GM12892 (cell line): ENCODE data around the gene TGIF1. TPM values are rescaled to one million over a fixed set of nuclear protein-coding genes. Genes with fewer than 3 reads are reported as not detected.
A peak's percentile ranks its signal among the peaks of the same experiment; 100 is the strongest.
"Not testable (repeated sequence)": the region's sequence is repeated elsewhere in the genome, so short reads cannot be mapped to it uniquely, and the experiment has no call there.

Source experiments
- DNase-seq: peaks from one replicate; pipeline ENCODE4 v3.0.0; 2011; ENCODE audit not compliant: insufficient read length
- FAIRE-seq: peaks from 2 replicates; lab custom pipeline; 2011; peaks lifted over from hg19 to GRCh38; lab: Jason Lieb, UNC
- POLR2A ChIP-seq: IDR thresholded peaks from 2 replicates; pipeline ENCODE4 v1.6.1; 2011; ENCODE audit warnings: low read depth, low read length, control low read depth
- POLR2AphosphoS5 ChIP-seq: IDR thresholded peaks from 2 replicates; pipeline ENCODE4 v1.6.1; 2011; ENCODE audit warnings: low read depth, low read length, control low read depth
- TAF1 ChIP-seq: IDR thresholded peaks from 2 replicates; pipeline ENCODE4 v1.6.1; 2011; ENCODE audit warnings: low read depth, mild to moderate bottlenecking, control low read depth, low read length, borderline replicate concordance
- polyA plus RNA-seq: library from polyadenylated mRNA; unstranded; fragments of >200 nt; gene quantifications from one replicate; pipeline ENCODE4 v1.2.1, GENCODE V29; 2012; ENCODE audit warnings: missing spikeins, inconsistent platforms; ENCODE audit not compliant: missing spikeins

Gene TGIF1
- 0.53 TPM for polyA plus RNA-seq

GRCh38 chr18:3450012-3450798, at the start of gene TGIF1:
Gene TGIF1, plus strand, starts transcription at chr18:3450172. Its CDS starts 318 bp downstream, at chr18:3450490.
- TF ChIP-seq TAF1 (no peak), POLR2A (no peak), POLR2AphosphoS5 (no peak)
- no peak for DNase-seq
- no peak for FAIRE-seq

GRCh38 chr18:3400567-3401296, 49.2 kb upstream of the TGIF1 start:
- DNase-seq (no peak), FAIRE-seq (no peak)
- no peak for TF ChIP-seq TAF1
- no peak for TF ChIP-seq POLR2AphosphoS5
- TF ChIP-seq POLR2A, result no peak

GRCh38 chr18:3401669-3402620, 48.0 kb upstream of the TGIF1 start:
- DNase-seq, result peak; percentile 22
- TF ChIP-seq TAF1 (no peak), POLR2A (no peak), POLR2AphosphoS5 (no peak)
- FAIRE-seq, result no peak

GRCh38 chr18:3402982-3403451, 47.0 kb upstream of the TGIF1 start:
- TF ChIP-seq POLR2AphosphoS5 (no peak), POLR2A (no peak), TAF1 (no peak)
- no peak for DNase-seq
- FAIRE-seq, result no peak

- FAIRE-seq (no peak), DNase-seq (no peak)
- no peak for TF ChIP-seq POLR2AphosphoS5
- TF ChIP-seq POLR2A, result no peak
- no peak for TF ChIP-seq TAF1
Observed at GRCh38 chr18:3405713-3406112, 44.3 kb upstream of the TGIF1 start.

- FAIRE-seq, result no peak
- TF ChIP-seq POLR2AphosphoS5 (no peak), POLR2A (no peak)
- no peak for DNase-seq
Observed at GRCh38 chr18:3408107-3408506, 41.9 kb upstream of the TGIF1 start.

GRCh38 chr18:3409811-3410210, 40.2 kb upstream of the TGIF1 start:
- TF ChIP-seq TAF1, result no peak
- TF ChIP-seq POLR2AphosphoS5, result no peak
- TF ChIP-seq POLR2A, result no peak
- no peak for FAIRE-seq
- DNase-seq, result no peak

GRCh38 chr18:3410273-3410672, 39.7 kb upstream of the TGIF1 start:
- TF ChIP-seq POLR2AphosphoS5 (no peak), TAF1 (no peak), POLR2A (no peak)
- FAIRE-seq (no peak), DNase-seq (no peak)

GRCh38 chr18:3410876-3411275, 39.1 kb upstream of the TGIF1 start:
- not testable (repeated sequence) for FAIRE-seq, DNase-seq

GRCh38 chr18:3411327-3411726, 38.6 kb upstream of the TGIF1 start:
- FAIRE-seq (no peak), DNase-seq (no peak)
- no peak for TF ChIP-seq POLR2AphosphoS5

GRCh38 chr18:3411854-3412268, 38.1 kb upstream of the TGIF1 start:
- TF ChIP-seq TAF1 (no peak), POLR2A (no peak), POLR2AphosphoS5 (no peak)
- FAIRE-seq (no peak), DNase-seq (no peak)

- not testable (repeated sequence) for DNase-seq, FAIRE-seq
Observed at GRCh38 chr18:3412528-3412927, 37.4 kb upstream of the TGIF1 start.
